ENCODE results near the gene CCDC102A. TPM values are rescaled to one million over a fixed set of nuclear protein-coding genes. Genes with fewer than 3 reads are reported as not detected.
A peak's percentile ranks its signal among the peaks of the same experiment; 100 is the strongest.

CCDC102A gene
- total RNA-seq, 1 donor from 2014 or later = 6.4 TPM

- TF ChIP-seq, protein P1, sequence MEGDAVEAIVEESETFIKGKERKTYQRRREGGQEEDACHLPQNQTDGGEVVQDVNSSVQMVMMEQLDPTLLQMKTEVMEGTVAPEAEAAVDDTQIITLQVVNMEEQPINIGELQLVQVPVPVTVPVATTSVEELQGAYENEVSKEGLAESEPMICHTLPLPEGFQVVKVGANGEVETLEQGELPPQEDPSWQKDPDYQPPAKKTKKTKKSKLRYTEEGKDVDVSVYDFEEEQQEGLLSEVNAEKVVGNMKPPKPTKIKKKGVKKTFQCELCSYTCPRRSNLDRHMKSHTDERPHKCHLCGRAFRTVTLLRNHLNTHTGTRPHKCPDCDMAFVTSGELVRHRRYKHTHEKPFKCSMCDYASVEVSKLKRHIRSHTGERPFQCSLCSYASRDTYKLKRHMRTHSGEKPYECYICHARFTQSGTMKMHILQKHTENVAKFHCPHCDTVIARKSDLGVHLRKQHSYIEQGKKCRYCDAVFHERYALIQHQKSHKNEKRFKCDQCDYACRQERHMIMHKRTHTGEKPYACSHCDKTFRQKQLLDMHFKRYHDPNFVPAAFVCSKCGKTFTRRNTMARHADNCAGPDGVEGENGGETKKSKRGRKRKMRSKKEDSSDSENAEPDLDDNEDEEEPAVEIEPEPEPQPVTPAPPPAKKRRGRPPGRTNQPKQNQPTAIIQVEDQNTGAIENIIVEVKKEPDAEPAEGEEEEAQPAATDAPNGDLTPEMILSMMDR (conservative IDR thresholded peaks at IDR 0.05) = no peak
- Mint-ChIP-seq H3K4me1 (peaks cover 28% of the 10 kb centered on the region), H3K27ac (ENCODE audit: unreplicated experiment) (no peak overlapping the region), H3K36me3 (ENCODE audit: low read depth) (no peaks in the 10 kb centered on the region), H3K4me3 (peak overlapping the region; percentile 33), H3K27me3 (ENCODE audit: low read depth) (peaks cover 2% of the 10 kb centered on the region), H3K9me3 (no peaks in the 10 kb centered on the region)
- no peak for DNase-seq (ENCODE audit: low read depth, low spot score)
Measured at GRCh38 chr16:57474671-57475661, 61.4 kb downstream of the CCDC102A start.

DNA sequence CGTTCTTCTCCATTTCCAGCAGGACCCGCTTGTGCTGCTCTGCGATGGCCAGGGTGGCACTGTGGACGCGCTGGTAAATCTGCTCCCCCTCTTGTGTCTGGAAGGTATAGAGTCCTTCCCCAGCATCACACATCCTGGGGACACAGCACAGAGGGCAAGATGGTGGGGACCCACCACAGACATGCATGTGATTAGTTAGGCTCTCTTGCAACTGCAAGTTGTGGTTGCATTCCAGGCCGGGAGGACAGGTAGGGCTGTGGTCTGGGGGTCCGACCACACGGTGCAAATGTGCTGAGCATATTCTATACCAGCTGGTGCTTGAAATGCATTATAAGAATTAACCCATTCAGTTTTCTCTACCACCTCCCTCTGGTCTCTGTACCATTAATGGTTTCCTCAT lies 62.5 kb downstream of the CCDC102A start:
- no peak for DNase-seq (ENCODE audit: low read depth, low spot score)
- Mint-ChIP-seq H3K27ac (ENCODE audit: unreplicated experiment) (no peak overlapping the region), H3K4me3 (no peak overlapping the region), H3K9me3 (no peaks in the 10 kb centered on the region), H3K36me3 (ENCODE audit: low read depth) (no peaks in the 10 kb centered on the region), H3K4me1 (peaks cover 19% of the 10 kb centered on the region), H3K27me3 (ENCODE audit: low read depth) (peaks cover 2% of the 10 kb centered on the region)
- TF ChIP-seq, protein P1 (conservative IDR thresholded peaks at IDR 0.05) = no peak

- Mint-ChIP-seq H3K9me3 (no peaks in the 10 kb centered on the region), H3K27ac (ENCODE audit: unreplicated experiment) (no peak overlapping the region)
- no peak for DNase-seq (ENCODE audit: low read depth, low spot score)
Measured at GRCh38 chr16:57473176-57473840, 63.1 kb downstream of the CCDC102A start.

DNA sequence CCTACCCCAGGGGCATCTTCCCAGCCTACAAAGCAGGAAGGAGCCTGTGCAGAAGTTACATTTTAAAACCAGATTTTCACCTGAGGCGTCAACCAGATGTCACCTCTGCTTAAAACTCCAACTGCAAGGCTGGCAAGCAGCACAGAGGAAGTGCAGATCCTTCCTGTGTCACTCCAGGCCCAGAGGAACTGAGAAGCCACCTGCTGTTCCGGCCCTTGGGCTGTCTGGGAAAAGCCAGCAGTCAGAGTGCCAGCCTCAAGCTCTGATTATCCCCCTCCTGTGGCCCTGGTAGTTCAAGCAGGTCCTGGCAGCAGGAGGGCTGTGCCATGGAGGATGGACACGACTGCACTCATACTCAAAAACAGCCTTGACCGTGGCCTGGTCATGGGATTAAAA lies 63.7 kb downstream of the CCDC102A start:
- Mint-ChIP-seq H3K9me3 (no peaks in the 10 kb centered on the region), H3K4me1 (peaks cover 13% of the 10 kb centered on the region)
- DNase-seq (ENCODE audit: low read depth, low spot score) = no peak

More at GRCh38 chr16:57473176-57473840, 63.1 kb downstream of the CCDC102A start:
- Mint-ChIP-seq H3K27me3 (ENCODE audit: low read depth) (no peaks in the 10 kb centered on the region), H3K4me3 (no peak overlapping the region), H3K36me3 (ENCODE audit: low read depth) (peaks cover under 1% of the 10 kb centered on the region), H3K4me1 (peaks cover 13% of the 10 kb centered on the region)
- TF ChIP-seq, protein P1 (conservative IDR thresholded peaks at IDR 0.05) = no peak

More for the DNA sequence above, 63.7 kb downstream of the CCDC102A start:
- Mint-ChIP-seq H3K4me3 (no peak overlapping the region), H3K27ac (ENCODE audit: unreplicated experiment) (no peak overlapping the region), H3K27me3 (ENCODE audit: low read depth) (no peaks in the 10 kb centered on the region), H3K36me3 (ENCODE audit: low read depth) (peaks cover 2% of the 10 kb centered on the region)
- TF ChIP-seq, protein P1 (conservative IDR thresholded peaks at IDR 0.05) = no peak
